NAMALWA (cell line): ENCODE data around the gene NTM.

Source experiments
- DNase-seq: peaks from one replicate; pipeline ENCODE4 v3.0.0-alpha.2; 2015; ENCODE audit warnings: low spot score

Gene NTM

DNA sequence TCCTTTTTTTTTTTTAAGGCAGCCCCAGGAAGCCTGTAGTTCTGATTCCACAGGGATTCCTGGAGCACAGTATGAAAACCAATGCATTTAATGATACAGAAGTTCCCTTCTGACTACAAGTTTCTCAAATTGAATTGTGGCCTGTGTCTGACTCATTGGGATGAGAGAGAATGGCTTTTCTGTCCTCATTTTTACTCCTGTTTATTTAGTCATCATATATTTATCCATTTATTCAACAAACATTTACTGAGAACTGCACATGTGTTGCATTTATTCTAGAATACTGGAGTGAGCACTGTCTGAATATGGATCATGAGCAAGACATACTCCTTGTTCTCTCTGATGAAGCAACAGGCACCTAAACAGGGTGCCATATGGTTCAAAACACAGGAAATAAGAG is 231.2 kb downstream of the NTM start:
- no peak for DNase-seq

DNA sequence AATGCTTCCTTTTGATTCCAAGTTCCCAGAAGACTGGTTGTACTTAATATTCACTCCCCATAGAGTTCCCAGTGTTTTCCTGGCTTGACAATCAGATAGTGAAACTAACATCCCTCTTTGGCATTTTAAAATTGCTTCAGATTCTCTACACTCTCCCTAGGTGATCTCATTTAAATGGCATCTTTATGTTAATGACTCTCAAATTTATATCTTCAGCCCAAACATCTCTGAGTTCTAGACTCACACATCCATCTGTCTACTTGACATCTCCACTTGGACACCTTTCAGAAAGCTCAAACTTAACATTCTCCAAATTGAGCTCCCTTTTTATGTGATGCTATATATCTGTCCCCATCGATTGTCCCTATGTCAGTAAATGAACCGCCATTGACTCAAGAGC is 232.0 kb downstream of the NTM start:
- no peak for DNase-seq

DNA sequence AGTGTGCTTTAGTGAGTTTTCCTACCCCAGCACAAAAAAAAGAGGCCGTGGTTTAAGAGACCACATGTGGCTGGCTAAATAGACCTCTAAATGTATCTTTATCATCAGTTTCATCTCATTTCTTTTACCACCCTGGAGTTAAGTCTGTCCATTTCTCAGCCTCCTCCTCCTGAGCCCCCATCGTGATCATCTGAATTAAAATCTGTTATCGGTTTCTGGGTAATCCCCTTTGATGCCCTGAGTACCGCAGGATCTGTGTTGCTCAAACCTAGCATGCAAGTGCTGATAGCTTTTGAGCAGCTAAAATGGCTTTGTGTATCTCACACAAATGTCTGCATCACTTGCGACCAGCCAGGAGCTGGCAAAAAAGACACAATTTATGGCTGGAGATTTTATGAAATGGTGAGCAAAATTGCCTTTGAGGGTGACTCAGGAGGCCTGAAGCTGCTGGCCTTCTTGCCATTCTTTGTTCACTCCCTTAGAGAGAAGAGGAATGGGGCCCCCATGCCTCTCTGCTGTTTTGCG is 236.5 kb downstream of the NTM start:
- no peak for DNase-seq

DNA sequence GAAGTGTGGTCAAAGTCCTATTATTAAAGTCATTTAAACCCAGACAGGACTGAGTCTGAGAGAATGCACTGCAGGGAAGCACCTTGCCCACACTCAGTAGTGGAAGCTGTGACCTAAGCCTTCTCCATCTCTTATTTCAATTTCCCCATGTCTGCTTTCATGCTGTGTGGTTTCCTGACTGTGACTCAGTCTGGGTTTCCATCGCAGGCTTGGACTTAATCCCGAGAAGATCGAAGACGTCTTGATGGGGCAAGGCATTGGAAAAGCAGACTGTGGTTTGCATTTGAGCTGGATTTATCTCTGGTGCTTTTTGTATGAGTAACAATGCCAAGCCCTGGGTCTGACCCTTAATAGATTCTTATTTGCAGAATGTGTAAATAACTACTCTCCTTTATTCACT is 238.9 kb downstream of the NTM start:
- no peak for DNase-seq

GRCh38 chr11:131609921-131610320 is 239.5 kb downstream of the NTM start:
- no peak for DNase-seq

GRCh38 chr11:131611322-131611721 is 240.9 kb downstream of the NTM start:
- no peak for DNase-seq

- no peak for DNase-seq
Measured at GRCh38 chr11:131612533-131612932, 242.1 kb downstream of the NTM start.

- no peak for DNase-seq
Measured at GRCh38 chr11:131614631-131615030, 244.2 kb downstream of the NTM start.

GRCh38 chr11:131615611-131616010 is 245.2 kb downstream of the NTM start:
- DNase-seq = no peak

- DNase-seq = no peak
Measured at GRCh38 chr11:131616481-131617140, 246.2 kb downstream of the NTM start.

GRCh38 chr11:131618201-131618600 is 247.8 kb downstream of the NTM start:
- DNase-seq = no peak

GRCh38 chr11:131622193-131622592 is 251.8 kb downstream of the NTM start:
- DNase-seq = no peak

- DNase-seq = no peak
Measured at GRCh38 chr11:131624531-131624930, 254.1 kb downstream of the NTM start.

GRCh38 chr11:131626788-131627187 is 256.4 kb downstream of the NTM start:
- no peak for DNase-seq

DNA sequence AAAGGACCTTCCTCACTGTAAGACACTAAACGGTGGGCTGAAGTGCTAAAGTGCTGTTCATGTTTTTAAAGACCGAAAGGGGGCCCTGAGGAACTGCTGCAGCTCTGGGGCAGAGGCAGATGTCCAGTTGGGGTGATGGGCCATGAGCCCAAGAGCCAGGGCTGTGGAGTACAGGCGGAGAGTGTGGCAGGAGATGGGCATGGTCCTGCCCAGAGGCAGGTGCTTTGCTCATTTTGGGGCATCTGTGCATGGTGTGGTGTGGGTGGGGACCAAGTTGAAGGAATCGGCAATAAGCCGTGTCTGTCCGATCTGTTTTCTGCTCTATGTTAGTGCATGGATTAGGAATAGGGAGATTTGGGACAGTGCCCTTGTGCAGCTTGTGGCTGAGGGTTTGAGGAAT is 258.3 kb downstream of the NTM start:
- no peak for DNase-seq

GRCh38 chr11:131629925-131630540 is 259.6 kb downstream of the NTM start:
- DNase-seq = no peak

GRCh38 chr11:131632971-131633370 is 262.6 kb downstream of the NTM start:
- DNase-seq = no peak

DNA sequence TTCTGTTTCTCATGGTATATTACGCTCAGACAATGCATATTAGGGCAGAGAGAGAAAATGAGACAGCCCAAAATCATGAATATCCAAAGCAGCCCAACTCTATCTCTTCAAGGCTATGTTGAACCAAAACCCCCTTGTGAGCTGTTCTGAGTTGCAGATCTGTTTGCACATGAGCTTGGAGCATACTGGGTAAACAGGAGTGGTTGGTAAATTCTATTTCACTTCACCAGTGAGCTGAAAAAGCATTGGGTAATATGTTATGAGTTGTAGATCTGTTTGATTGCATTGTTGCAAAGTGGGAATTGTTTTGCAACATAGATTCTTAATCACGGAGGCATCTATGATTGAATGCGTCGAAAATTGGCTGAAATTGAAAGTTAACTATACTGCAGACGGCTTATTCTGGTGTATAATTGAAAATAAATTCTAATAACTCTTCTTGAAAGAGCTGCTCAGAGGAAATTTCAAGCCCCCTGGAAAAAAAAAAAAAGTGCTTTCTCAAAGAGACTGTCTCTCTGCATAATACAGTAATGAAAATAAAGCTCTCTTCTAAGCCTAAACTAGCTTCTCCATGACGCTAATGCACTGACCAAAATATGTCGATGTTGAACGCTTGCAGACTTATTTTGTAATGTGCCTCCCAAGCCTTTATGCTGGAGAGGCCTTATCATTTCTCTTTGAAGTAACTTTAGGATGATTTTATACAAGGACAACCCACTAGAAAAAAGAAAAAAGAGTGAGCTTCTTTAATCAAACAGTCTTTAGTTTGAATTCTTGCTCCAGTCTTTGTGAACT is 263.7 kb downstream of the NTM start:
- DNase-seq = no peak

DNA sequence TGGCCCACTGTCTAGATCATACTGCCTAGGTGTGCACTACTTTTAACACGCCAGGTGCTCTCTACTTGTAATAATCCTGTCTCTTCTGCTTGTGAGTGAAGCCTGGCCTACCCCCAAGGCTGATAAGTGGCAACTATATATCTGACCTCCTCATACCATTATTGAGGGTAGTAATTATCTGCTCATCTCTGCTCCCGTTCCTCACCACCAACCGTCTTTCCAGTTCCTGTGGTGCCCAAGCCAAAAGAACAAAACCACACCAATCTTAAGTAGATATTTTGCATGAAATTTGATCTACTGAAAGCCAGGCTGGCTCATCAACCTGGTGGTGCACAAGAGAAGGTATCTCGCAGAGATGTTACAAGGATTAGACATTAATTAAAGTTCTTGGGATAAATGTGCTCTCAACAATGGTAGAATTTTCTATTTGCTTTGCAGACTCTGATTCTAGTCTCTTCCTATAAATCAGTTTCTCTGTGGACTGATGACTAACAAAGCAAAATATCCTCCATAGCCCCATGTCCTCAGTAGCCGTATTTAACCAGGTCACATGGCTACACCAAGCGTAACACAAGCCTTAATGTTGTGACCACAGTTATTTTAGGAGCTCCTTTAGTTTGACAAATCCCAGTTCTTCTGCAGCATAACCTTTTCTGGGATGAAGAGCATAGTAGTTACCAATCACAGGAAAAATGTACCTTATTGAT is 267.2 kb downstream of the NTM start:
- DNase-seq = no peak

GRCh38 chr11:131638889-131639288 is 268.5 kb downstream of the NTM start:
- DNase-seq = no peak

DNA sequence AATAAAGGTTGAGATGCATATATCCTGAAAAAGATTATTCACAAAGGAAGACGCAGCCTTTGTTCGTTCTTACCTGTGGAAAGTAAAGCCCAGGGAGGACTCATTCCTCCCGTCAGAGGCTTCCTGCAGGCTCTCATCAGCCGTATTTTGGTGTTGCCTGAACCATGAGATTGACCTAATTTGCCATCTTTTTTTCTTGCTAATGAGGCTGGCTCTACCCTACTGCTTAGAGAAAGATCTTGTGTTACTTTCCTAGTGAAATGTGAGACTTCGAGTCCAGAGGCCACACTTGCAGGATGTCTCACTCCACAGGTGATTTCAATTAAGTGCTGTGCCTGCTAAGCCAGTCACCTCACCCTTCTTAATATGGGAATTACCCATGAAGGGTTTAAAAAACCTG is 269.9 kb downstream of the NTM start:
- DNase-seq = no peak

GRCh38 chr11:131642756-131643531 is 272.5 kb downstream of the NTM start:
- no peak for DNase-seq
